Stimulated activated CD8-positive, alpha-beta memory T cell treated with anti-CD3 and anti-CD28 coated beads, Interleukin-12 subunit alpha, Interleukin-12 subunit beta, amount 100 ng/mL, for 24 hours (primary cell): ENCODE results near the gene USH1C.

ENCODE experiments used
- DNase-seq: peaks from one replicate; pipeline ENCODE4 v3.0.0-alpha.2; 2020; ENCODE audit errors: extremely low read depth

The USH1C gene

DNA sequence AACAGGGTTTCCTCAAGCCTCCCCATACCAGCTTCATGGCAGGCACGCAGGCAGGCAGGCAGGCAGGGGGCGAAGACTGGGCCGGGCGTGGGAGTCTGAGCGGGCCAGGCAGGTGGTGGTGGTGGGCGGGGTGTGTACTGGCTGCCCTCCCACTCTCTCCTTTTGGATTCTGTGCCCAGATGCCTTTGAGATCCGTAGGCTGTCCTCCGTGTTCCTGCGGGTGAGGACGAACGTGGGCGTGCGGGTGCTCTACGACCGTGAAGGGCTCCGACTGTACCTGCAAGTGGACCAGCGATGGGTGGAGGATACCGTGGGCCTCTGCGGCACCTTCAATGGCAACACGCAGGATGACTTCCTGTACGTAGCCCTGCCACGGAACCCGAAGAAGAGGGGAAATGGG, 25.8 kb upstream of the USH1C start:
- no peak for DNase-seq

- DNase-seq: no peak
Observed at GRCh38 chr11:17568944-17569343, 24.7 kb upstream of the USH1C start.

DNA sequence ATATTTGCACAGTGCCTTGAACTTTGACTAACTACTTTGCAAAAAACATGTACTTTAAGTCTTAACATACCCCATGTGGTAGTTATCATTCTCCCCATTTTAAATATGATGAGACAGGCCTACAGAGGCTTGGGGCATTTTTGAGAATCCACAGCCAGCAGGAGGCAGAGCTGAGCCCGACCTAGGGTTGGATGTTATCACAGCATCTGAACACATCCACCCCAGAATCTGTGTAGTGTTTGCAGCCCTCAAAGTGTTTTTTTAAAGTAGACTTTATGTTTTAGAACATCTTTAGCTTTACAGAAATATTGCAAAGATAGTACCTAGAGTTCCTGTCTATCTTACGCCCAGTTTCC, 20.4 kb upstream of the USH1C start:
- DNase-seq: no peak

GRCh38 chr11:17563961-17564686, 19.9 kb upstream of the USH1C start:
- DNase-seq: no peak

DNA sequence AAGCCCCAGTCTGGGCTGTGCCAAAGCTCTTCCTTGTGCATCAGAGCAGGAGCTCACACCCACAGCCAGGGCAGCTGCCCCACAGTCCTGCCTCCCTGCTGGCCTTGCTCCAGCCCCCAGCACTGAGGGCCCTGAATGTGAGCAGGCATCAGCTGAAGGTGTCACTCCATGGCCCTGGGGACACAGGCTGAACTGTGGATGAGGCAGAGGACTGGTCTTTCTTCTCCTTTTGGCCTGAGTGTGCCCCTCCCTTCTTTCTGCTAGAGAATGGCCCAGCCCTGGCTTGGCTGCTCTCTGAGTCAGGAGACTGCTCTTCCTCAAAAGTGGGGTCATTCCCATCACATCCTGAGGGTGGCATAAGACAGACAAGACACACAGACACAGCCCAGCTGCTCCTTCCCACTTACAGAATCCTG, 19.0 kb upstream of the USH1C start:
- no peak for DNase-seq

GRCh38 chr11:17561526-17561925, 17.3 kb upstream of the USH1C start:
- no peak for DNase-seq

- DNase-seq: no peak
Observed at GRCh38 chr11:17561111-17561415, 16.8 kb upstream of the USH1C start.

- DNase-seq: no peak
Observed at GRCh38 chr11:17560281-17561110, 16.3 kb upstream of the USH1C start.

DNA sequence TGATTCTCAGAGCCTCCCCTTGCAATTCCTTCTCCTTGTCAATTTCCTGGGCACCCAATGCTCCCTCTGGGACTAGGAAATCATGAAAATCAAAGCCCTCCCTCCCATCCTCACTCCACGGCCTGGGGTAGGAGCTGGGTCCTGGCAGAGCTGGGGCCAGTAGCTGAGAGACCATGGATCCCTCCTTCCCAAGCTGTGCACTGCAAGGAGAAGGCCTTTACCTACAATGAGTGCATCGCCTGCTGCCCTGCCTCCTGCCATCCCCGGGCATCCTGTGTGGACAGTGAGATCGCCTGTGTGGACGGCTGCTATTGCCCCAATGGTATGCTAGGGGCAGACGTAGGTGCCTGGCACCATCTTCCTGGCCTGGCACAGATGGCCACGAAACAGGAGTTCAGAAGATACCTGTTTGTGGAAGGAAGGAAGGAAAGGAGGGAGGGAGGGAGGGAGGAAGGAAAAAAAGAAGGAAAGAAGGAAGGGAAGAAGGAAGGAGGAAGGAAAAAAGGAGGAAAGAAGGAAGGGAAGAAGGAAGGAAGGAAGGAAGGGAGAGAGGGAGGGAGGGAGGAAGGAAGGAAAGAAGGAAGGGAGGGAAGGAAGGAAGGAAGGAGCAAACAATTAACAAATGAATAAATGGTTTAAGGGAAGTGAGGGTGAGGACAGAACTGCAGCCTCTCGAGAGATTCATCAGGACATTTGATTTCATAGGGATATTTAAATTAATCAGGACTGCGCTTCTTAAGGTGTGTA, 15.3 kb upstream of the USH1C start:
- DNase-seq: no peak

DNA sequence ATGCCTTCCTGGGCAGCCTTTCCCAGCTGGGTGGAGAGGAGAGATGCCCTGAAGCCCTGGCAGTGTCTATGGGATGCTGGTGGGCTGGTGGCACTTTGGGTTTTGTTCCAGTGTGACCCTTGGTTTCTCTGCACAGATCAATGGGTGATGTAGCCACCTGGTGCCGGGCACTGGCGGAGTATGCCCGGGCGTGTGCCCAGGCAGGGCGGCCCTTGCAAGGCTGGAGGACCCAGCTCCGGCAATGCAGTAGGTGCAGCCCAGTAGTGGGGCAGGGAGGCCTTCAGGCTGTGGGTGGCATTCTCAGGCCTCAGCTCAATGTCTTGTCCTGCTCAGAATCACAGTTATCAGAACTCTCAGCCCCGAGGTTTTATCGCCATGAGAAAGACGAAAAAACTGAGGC, 14.7 kb upstream of the USH1C start:
- DNase-seq: no peak

DNA sequence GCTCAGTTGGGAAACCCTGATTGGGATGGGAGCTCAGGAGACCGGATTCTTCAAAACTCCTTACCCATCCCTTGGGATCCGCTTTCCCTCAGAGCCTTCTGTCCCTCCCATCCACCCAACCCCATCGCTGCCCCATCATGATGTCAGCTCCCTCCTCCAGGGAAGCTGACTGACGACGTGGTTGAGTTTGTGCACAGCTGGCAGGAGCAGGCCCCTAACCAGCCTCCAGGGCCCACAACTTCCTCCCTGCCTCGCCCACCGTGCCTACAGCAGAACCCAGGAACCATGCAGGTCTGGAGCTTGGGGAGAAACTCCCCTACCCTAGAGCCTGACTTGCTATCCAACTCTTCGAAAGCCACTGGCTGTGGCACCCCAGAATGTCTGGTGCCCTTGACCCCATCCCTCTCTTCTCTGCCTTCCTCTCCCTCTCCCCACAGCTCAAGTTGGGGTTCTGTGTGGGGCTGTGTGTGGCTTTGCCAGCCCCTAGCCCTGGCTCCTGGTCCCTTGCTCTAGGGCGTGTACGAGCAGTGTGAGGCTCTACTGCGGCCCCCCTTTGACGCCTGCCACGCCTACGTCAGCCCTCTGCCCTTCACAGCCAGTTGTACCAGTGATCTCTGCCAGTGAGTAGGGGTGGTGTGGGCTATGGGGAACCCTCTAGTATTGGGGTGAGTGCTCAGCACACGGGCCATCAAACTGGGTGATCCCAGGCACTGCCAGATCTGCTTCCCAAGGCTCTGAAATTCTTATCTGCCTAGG, 14.0 kb upstream of the USH1C start:
- no peak for DNase-seq

DNA sequence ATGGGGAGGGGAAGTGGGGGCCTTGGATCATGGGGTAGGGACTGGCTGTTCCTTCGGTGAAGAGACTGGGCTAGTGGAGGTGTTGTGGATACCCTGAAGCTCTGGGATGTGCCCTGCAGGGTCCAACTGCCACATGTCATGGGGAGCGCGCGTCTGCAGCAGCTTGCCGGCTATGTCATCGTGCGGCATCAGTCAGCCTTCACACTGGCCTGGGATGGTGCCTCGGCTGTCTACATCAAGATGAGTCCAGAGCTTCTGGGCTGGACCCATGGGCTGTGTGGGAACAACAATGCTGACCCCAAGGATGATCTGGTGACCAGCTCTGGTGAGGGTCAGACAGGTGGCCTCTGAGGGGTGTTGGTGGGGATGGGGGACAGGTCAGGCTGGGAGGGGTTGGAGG, 12.8 kb upstream of the USH1C start:
- no peak for DNase-seq

GRCh38 chr11:17554487-17554886, 10.3 kb upstream of the USH1C start:
- no peak for DNase-seq

DNA sequence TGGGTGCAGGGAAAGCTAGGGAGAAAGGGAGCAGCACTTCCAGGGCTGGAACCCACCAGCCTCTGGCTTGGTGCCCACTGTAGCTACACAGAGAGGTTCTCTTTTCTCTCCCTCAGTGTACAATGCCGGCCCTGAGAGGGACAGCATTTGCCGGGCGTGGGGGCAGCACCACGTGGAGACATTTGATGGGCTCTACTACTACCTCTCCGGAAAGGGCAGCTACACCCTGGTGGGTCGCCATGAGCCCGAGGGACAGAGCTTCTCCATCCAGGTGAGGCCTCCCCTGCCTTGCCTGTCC, 9.0 kb upstream of the USH1C start:
- no peak for DNase-seq

DNA sequence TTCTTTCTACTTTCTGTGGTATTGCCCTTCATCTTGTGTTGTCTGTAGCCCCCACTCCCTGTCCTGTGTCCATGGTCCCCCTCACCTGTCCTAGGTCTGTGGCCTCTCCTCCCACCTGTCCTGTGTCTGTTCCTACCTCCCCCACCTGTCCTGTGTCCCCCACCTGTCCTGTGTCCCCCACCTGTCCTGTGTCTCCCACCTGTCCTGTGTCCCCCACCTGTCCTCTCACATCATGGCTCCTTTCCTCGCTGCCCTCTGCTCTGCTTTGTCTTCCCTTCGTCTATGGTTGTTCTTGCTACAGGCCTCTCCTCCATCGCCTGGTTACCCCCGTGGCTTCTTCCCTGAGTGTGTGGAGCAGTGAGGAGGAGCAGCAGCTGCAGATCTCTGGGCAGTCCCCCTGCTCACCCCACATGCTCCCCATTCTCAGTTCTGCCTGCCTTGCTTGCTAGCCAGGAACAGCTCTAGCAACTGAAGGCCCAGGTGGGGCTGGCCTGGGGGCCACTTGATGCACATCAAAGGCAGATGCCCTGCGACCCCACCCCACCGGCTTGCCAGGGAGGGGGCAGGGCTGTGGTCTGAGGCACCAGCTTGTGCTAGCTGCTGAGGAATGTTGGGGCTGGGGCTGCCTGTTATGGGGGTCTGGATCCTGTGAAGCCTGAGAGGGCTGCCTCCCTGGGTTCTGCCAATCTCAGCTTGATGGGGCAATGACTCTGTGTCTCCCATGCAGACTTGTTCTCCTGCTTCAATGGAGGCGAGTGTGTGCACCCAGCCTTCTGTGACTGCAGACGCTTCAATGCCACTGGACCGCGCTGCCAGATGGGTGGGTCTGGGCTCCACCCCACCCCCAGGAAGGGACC, 8.4 kb upstream of the USH1C start:
- no peak for DNase-seq

GRCh38 chr11:17552041-17552355, 7.8 kb upstream of the USH1C start:
- no peak for DNase-seq

DNA sequence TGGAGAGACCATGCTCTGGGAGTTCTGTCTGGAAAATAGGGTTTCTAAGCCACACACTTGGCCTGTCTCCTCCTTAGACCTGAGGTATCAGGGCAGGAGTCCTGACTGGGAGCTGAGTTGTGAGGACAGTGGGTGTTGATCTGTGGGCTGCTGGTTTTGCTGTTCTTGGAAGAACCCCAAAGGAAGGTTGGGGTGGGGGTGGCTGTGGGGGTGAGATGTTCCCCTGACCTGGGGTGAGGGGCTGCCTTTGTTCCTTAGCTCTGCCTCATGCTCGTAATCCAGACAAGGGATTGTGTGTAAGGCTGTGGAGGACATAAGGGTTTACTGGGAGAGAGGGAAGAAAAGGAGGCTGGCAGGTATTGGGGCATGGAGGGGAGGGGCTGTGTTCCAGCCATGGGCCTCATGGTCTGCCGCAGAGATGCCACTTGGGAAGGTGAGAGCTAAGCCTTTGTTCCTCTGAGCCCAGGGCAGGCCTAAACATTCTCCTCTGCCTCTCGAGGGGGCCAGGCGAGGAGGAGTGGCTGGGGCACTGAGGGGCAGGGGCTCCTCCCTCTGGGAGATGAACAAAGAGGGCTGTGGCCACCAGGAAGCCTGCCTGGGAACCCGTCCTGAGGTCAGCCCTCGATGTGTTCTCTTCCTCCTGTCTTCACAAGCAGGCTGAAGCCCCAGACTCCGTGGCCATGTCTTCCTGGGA, 7.3 kb upstream of the USH1C start:
- no peak for DNase-seq

GRCh38 chr11:17550450-17551346, 6.5 kb upstream of the USH1C start:
- no peak for DNase-seq

GRCh38 chr11:17548444-17548843, 4.2 kb upstream of the USH1C start:
- DNase-seq: no peak

- no peak for DNase-seq
Observed at GRCh38 chr11:17547932-17548331, 3.7 kb upstream of the USH1C start.
